ENCODE measurements around the gene DNAL1. TPM values are rescaled to one million over a fixed set of nuclear protein-coding genes. Genes with fewer than 3 reads are reported as not detected.

DNAL1 gene
- total RNA-seq, 1 experiment from 2014 or later, result 14.6 TPM

DNA sequence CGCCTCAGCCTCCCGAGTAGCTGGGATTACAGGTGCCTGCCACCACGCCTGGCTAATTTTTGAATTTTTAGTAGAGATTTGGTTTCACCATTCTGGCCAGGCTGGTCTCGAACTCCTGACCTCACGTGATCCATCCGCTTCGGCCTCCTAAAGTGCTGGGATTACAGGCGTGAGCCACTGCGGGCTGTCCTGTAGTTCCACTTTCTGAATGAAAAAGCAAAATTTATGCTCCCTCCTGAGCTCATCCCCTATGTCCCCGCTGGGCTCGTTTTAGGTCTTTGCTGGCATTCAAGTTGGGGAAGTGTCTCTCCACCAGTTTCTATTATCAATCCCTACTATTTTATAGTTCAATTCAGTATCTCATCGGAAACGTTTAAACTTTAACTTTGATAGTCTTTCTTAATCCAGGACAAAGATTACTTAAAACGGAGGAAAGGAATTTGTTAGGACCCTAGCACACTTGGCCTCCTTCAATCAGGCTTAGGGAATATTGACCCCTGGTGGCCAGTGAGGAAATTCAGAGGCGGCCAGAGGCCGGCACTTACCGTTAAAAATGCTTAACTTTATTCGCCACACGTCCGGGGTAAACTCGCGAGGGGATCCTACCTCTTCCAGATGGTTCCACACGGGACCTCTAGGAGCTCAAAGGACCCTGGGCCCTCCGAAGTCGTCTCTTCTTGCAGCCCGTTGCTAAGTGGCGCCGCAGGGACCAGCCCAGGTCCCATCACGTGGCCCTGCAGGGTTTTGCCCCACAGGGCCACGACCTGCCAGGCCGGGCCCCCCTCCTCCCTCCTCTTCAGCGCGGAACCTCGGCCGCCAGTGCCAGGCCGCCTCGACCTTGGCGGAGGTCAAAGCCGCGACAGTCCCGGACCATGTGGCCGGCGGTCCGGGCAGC is 11.4 kb upstream of the DNAL1 start:
- ChIA-PET POLR2A (no interaction called here), CTCF (interaction anchor here (1.0 to 1.9 kb wide), 3 partner anchors 122 to 338 kb away, joined by 5 to 15 read pairs (median 14); no protein-coding TSS in a partner anchor), RAD21 (ENCODE audit: low non-redundant PET in 1 of 2, low total read pairs in 2 of 2, uncharacterized antibody in 2 of 2, unreplicated experiment in 2 of 2) (interaction anchor here in 1 of 2 experiments (1.1 kb wide), 1 partner anchor 124 kb away, joined by 3 read pairs; no protein-coding TSS in a partner anchor)
- no peaks in the 10 kb centered on the region for H4K20me1 ChIP-seq (ENCODE audit: insufficient read depth)
- no peaks in the 10 kb centered on the region for H3K36me3 ChIP-seq (ENCODE audit: control insufficient read depth in 1 of 2, insufficient read depth in 2 of 2, low read length in 2 of 2)
- no peak for DNase-seq (ENCODE audit: low read depth, low spot score)
- peak overlapping the region; percentile 98 for H2AFZ ChIP-seq (ENCODE audit: low read depth, low read length, poor library complexity, severe bottlenecking)
- peak; percentile 92 for ATAC-seq
- H3K9me2 ChIP-seq (ENCODE audit: insufficient read depth), result no peaks in the 10 kb centered on the region
- H3K4me2 ChIP-seq (ENCODE audit: low read length), result peak overlapping the region; percentile 61
- no peaks in the 10 kb centered on the region for H3K9me3 ChIP-seq (ENCODE audit: control insufficient read depth in 1 of 2, insufficient read depth in 1 of 2, low read depth in 1 of 2, low read length in 2 of 2)
- no peaks in the 10 kb centered on the region for H3K27me3 ChIP-seq (ENCODE audit: insufficient read depth, low read length)
- peaks cover 0 to 8% of the 10 kb centered on the region in 2 experiments; a peak in 1 of 4 replicates for H3K4me1 ChIP-seq (ENCODE audit: control insufficient read depth in 1 of 2, insufficient read depth in 2 of 2, low read length in 2 of 2)
- H3K27ac ChIP-seq (ENCODE audit: low read depth, low read length), result no peak overlapping the region
- TF ChIP-seq, protein P1, sequence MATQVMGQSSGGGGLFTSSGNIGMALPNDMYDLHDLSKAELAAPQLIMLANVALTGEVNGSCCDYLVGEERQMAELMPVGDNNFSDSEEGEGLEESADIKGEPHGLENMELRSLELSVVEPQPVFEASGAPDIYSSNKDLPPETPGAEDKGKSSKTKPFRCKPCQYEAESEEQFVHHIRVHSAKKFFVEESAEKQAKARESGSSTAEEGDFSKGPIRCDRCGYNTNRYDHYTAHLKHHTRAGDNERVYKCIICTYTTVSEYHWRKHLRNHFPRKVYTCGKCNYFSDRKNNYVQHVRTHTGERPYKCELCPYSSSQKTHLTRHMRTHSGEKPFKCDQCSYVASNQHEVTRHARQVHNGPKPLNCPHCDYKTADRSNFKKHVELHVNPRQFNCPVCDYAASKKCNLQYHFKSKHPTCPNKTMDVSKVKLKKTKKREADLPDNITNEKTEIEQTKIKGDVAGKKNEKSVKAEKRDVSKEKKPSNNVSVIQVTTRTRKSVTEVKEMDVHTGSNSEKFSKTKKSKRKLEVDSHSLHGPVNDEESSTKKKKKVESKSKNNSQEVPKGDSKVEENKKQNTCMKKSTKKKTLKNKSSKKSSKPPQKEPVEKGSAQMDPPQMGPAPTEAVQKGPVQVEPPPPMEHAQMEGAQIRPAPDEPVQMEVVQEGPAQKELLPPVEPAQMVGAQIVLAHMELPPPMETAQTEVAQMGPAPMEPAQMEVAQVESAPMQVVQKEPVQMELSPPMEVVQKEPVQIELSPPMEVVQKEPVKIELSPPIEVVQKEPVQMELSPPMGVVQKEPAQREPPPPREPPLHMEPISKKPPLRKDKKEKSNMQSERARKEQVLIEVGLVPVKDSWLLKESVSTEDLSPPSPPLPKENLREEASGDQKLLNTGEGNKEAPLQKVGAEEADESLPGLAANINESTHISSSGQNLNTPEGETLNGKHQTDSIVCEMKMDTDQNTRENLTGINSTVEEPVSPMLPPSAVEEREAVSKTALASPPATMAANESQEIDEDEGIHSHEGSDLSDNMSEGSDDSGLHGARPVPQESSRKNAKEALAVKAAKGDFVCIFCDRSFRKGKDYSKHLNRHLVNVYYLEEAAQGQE (IDR thresholded peaks at IDR 0.05; ENCODE audit: low read depth), result no peak
- TF ChIP-seq SP1 (IDR thresholded peaks at IDR 0.05; ENCODE audit: low read depth) (no peak), EZH2 (IDR thresholded peaks at IDR 0.05) (no peak), ZNF274 (IDR thresholded peaks at IDR 0.05; ENCODE audit: low read depth, low read length) (no peak), MAX (IDR thresholded peaks at IDR 0.05) (no peak), CTCF (IDR thresholded peaks at IDR 0.05 in 2 of 3, conservative IDR thresholded peaks at IDR 0.05 in 1 of 3; ENCODE audit: borderline replicate concordance in 1 of 3, insufficient read depth in 1 of 3, low read depth in 2 of 3, low read length in 2 of 3) (peak; percentile 79 to 86 (median 81)), RAD21 (IDR thresholded peaks at IDR 0.05; ENCODE audit: low read depth) (peak; percentile 80)
- H3K4me3 ChIP-seq (replicated peaks in 1 of 2; ENCODE audit: low read depth in 1 of 2, low read length in 2 of 2), result peak overlapping the region in 1 of 2 experiments; percentile 11; a peak in 1 of 4 replicates
- intact Hi-C loops (cut with micrococcal nuclease), result loop anchor here (1.0 to 5.0 kb wide), 3 partner anchors 125 to 461 kb away; no protein-coding TSS in a partner anchor
- H3K79me2 ChIP-seq (ENCODE audit: insufficient read depth, low read length), result no peaks in the 10 kb centered on the region
- BruUV-seq (replicated peaks), result no TSS peak
- H3K9ac ChIP-seq (ENCODE audit: low read length), result no peak overlapping the region
